Central memory CD4-positive, alpha-beta T cell (primary cell): ENCODE data around the gene DDIT3.

Source experiments
- DNase-seq: peaks from one replicate; pipeline ENCODE4 v3.0.0; 2022

The DDIT3 gene

DNA sequence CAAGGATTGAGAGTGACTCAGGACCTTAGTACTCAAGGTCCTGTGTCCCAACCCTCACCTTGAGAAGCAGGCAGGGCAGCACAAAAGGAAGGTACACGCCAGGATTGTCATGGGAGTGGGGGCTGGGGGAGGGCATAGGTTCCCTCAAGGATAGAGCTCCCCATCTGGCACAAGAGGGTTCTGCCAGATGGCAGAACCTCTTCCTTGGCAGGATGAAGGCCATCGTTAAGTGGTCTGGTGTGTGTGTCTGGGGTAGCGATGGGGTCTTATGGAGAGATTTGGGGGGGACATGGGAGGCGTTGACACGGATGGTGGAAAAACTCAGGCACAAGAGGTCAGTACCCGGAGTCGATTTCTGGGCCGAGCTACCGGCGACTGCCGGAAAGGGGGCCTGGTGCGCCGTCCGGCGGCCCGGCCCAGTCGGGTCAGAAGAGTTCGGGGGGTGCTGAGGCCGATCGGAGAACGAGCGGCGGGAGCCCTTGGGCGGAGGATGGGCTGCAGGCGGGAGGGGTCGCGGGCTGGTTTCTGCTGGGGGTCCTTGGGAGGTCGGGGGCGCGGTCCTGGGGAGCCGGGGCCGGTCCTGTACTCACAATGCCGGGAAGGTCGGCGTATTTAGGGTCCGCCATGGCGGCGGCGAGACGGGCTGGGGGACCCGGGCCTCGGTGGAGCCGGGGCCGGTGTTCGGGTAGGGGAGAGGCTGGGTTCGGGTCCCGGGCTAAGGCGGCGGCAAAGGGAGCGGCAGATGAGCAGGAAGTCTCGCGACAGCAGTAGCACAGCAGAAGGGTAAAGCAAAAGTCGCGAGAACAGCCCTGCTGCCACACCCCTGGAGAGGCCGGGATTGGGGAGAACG, 26.3 kb upstream of the DDIT3 start, which contains the start of gene DCTN2:
Gene DCTN2, minus strand, starts transcription at position 755 of the 850 bp plus-strand sequence. Its CDS starts 129 bp downstream, at position 626.
- DNase-seq = peak; percentile 92

- DNase-seq = no peak
Observed at GRCh38 chr12:57545809-57546437, 25.6 kb upstream of the DDIT3 start.

DNA sequence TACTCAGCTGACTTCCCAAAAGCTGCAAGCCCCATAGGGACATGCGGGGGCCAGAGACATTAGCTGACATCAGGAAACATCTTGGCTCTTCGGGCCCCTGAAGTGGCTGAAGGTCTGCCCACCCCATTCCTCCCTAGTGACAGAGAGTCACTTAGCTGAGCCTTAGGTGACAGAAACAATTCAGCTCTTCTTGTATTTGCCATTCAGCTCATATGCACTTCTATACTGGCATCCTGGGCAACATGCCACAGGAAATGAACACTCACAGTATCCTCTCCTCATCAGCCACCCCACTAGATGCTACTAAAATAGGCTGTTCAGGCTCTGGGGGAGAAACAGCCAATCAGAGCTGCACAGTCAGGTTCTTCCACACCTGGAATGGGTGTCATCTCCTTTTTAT, 23.3 kb upstream of the DDIT3 start:
- DNase-seq = no peak

- no peak for DNase-seq
Observed at GRCh38 chr12:57541717-57542116, 21.4 kb upstream of the DDIT3 start.

GRCh38 chr12:57541001-57541400, 20.7 kb upstream of the DDIT3 start:
- no peak for DNase-seq

- DNase-seq = no peak
Observed at GRCh38 chr12:57539134-57539768, 18.9 kb upstream of the DDIT3 start.

GRCh38 chr12:57536597-57536942, 16.3 kb upstream of the DDIT3 start:
- no peak for DNase-seq

DNA sequence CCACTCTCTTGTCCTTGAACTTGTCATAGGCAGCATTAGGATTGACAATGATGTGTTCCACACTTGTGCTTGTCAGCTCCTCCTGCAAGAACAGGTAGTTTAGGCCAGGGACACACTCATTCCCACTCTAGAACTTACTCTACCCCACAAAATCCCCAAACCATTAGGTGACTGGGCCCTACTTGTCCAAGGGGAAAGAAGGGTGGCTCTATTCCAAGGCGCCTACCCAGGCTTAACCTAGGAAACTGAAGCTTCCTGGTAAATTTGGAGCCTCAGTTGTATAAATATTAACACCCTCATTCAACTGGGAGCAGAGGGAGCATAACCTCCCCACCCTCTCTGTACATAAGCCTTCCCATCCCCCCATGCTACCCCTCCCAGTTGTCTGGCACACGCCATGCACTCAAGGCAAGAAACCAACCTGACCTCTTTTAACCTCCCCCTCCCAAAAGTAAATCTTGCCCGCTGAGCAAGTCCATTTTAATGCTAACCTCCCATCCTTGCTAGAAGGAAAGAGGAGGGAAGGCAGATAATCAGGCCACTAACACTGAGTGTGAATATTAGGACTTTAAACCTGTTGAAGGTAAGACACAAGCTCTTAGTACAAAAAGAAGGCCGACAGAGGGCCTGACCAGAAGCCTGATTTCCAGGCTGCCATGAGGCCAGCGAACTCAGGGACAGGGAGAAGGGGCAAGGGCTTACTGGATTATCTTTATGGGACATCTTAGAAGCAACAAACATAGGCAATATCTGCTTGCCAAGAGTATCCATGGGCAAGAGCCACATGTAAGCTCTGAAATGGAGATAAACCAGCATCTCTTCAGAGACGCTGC, 15.7 kb upstream of the DDIT3 start:
- DNase-seq = no peak

GRCh38 chr12:57534991-57535543, 14.8 kb upstream of the DDIT3 start:
- no peak for DNase-seq

DNA sequence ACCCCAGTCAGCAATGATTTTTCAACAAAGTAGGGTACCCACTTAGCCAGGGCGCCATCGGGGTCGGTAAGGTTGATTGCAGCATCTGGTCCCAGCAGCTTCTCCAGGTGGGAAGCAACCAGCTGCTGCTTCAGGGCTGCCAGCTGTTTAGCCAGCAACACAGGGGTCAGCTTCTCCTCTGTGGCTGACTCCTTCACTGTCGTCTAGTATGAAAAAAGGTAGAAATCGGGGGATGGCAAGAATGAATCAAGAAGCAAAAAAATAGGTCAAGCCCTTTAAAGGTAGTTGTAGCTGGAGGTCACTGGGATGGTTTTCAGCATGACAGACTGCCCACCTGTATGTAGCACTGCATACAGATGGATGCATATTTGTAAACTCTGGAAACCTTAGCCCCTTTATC, 13.9 kb upstream of the DDIT3 start:
- DNase-seq = no peak

DNA sequence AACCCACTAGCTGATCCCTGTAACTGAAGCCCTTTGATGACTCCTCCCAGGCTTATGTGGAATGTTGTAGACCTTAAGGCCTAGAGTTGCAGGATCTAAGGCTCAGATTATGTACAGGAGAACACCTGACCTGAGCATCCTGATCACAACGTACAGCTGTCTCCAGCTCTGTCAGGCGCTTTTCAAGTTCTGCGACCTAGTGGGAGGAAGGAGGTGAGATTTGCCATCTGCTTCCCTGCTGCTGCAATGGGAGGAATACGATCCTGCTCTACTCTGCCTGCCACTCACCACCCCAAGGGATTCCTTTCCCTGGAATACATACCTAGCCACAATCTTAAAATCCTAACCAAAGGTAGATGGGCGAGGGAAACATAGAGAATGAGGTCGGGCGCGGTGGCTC, 12.8 kb upstream of the DDIT3 start:
- DNase-seq = no peak

DNA sequence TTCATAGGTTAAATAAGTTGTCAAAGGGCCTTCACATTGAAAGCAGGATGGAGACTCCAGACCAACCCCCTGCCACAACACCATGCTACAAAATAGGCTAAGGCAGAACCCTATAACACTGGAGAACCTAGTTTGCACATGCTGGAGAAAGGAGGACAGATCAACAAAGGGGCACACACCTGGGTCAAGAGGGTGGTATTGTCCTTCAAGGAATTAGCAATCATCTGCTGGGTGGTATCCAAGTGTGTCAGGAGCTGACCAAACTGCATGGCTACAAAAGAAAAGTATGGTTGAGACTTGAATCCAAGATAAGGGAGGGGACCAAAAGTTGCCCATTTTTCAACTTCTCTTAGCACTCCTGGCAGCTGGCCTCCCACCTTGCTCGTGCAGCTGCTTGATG, 11.5 kb upstream of the DDIT3 start:
- DNase-seq = no peak

GRCh38 chr12:57530396-57531142, 10.3 kb upstream of the DDIT3 start:
- DNase-seq = no peak

GRCh38 chr12:57529831-57530230, 9.5 kb upstream of the DDIT3 start:
- DNase-seq = no peak

GRCh38 chr12:57528831-57529555, 8.7 kb upstream of the DDIT3 start:
- DNase-seq = no peak

GRCh38 chr12:57528176-57528575, 7.9 kb upstream of the DDIT3 start:
- DNase-seq = no peak

GRCh38 chr12:57527184-57527583, 6.9 kb upstream of the DDIT3 start:
- DNase-seq = no peak

GRCh38 chr12:57526477-57527126, 6.3 kb upstream of the DDIT3 start:
- DNase-seq = no peak

- no peak for DNase-seq
Observed at GRCh38 chr12:57525615-57526383, 5.5 kb upstream of the DDIT3 start.
